A549 (cell line): ENCODE measurements around the gene FNDC3A. TPM values are rescaled to one million over a fixed set of nuclear protein-coding genes. Genes with fewer than 3 reads are reported as not detected.

Source experiments
- ATAC-seq, 2 experiments: fragments of 200-7000 bp in 1 of 2; fragments of >200 bp in 1 of 2; cut with Nextera tagmentation in 1 of 2; cut with Tn5 transposase in 1 of 2; 3 replicates each; pipeline versions ENCODE4 v1.8.0 to v1.9.1; 2018 to 2020; ENCODE audit warnings: mild to moderate bottlenecking in 1 of 2, moderate library complexity in 1 of 2
- CTCF ChIA-PET: fragments of 300-600 bp; sonication (Branson Sonifier 250); formaldehyde crosslinking; extraction: SDS; loops from one replicate; lab custom pipeline; 2021; ENCODE audit warnings: antibody characterized with exemption, inconsistent platforms; lab: Yijun Ruan, JAX
- POLR2A ChIA-PET: fragments of 350-600 bp; formaldehyde crosslinking; extraction: SDS; loops from one replicate; lab custom pipeline; 2021; ENCODE audit warnings: antibody characterized with exemption, inconsistent platforms; lab: Yijun Ruan, JAX
- DNase-seq, 2 experiments: peaks; one replicate each; pipeline versions ENCODE4 v3.0.0 to v3.0.0-alpha.2; 2011 to 2016; ENCODE audit warnings: low read depth in 1 of 2, low spot score in 1 of 2
- FAIRE-seq: peaks from 2 replicates; lab custom pipeline; 2011; peaks lifted over from hg19 to GRCh38; lab: Jason Lieb, UNC
- H3K27ac ChIP-seq, 2 experiments: fragments of >200 bp; sonication (Bioruptor Twin); formaldehyde crosslinking; 3 replicates each; pipeline ENCODE4 v1.5.1; 2016 to 2017
- H3K4me1 ChIP-seq: fragments of >200 bp; sonication (Bioruptor Twin); formaldehyde crosslinking; 3 replicates; pipeline ENCODE4 v1.6.1; 2016
- H3K4me2 ChIP-seq: fragments of >200 bp; sonication (Bioruptor Twin); formaldehyde crosslinking; 3 replicates; pipeline ENCODE4 v1.6.1; 2016
- H3K4me3 ChIP-seq: fragments of >200 bp; sonication (Bioruptor Twin); formaldehyde crosslinking; 3 replicates; pipeline ENCODE4 v1.5.1; 2016
- H3K9me3 ChIP-seq: fragments of >200 bp; sonication (Bioruptor Twin); formaldehyde crosslinking; 3 replicates; pipeline ENCODE4 v1.6.1; 2016
- ATOH8 ChIP-seq: fragments of 250-450 bp; sonication (Bioruptor Pico); IDR thresholded peaks from 2 replicates; pipeline ENCODE4 v1.5.0; 2020; ENCODE audit warnings: low read depth, mild to moderate bottlenecking, moderate library complexity
- CEBPB ChIP-seq, 2 experiments: fragments of >200 bp in 1 of 2; sonication (Bioruptor Twin) in 1 of 2; formaldehyde crosslinking in 1 of 2; IDR thresholded peaks; 2 replicates each; pipeline ENCODE4 v1.6.1; 2012 to 2016
- FOSL2 ChIP-seq, 2 experiments: fragments of 450-650 bp in 1 of 2; fragments of >200 bp in 1 of 2; sonication (Bioruptor Twin) in 1 of 2; formaldehyde crosslinking; IDR thresholded peaks; 2 replicates each; pipeline versions ENCODE4 v1.5.0 to v1.6.1; 2016 to 2020; ENCODE audit warnings: mild to moderate bottlenecking in 1 of 2, moderate library complexity in 1 of 2
- GATA3 ChIP-seq: IDR thresholded peaks from 2 replicates; pipeline ENCODE4 v1.6.1; 2012; ENCODE audit warnings: borderline replicate concordance
- HEYL ChIP-seq: fragments of 250-450 bp; sonication (Bioruptor Pico); IDR thresholded peaks from 2 replicates; pipeline ENCODE4 v1.8.0; 2021; ENCODE audit warnings: mild to moderate bottlenecking, moderate library complexity
- HOXB13 ChIP-seq: fragments of 250-450 bp; sonication (Bioruptor Pico); IDR thresholded peaks from 2 replicates; pipeline ENCODE4 v1.5.0; 2020; ENCODE audit warnings: low read depth, mild to moderate bottlenecking, moderate library complexity
- JUN ChIP-seq, 2 experiments: fragments of >200 bp; sonication (Bioruptor Twin); formaldehyde crosslinking; IDR thresholded peaks; 2 replicates in 1 of 2; 3 replicates in 1 of 2; pipeline ENCODE4 v1.6.1; 2016 to 2017
- KDM5A ChIP-seq: fragments of 200-600 bp; sonication (generic); IDR thresholded peaks from 2 replicates; pipeline ENCODE4 v1.6.1; 2016; ENCODE audit warnings: antibody characterized with exemption, mild to moderate bottlenecking
- MAZ ChIP-seq: fragments of 150-350 bp; IDR thresholded peaks from 2 replicates; pipeline ENCODE4 v1.6.1; 2014; ENCODE audit warnings: antibody characterized with exemption, low read depth, low read length, borderline replicate concordance
- MYC ChIP-seq: IDR thresholded peaks from 2 replicates; pipeline ENCODE4 v1.6.1; 2012; ENCODE audit warnings: mild to moderate bottlenecking, inconsistent platforms, low read length, improper control_type of control experiment, borderline replicate concordance
- NPAS2 ChIP-seq: fragments of 250-450 bp; sonication (Bioruptor Pico); IDR thresholded peaks from 2 replicates; pipeline ENCODE4 v1.8.0; 2022; ENCODE audit warnings: mild to moderate bottlenecking, moderate library complexity, borderline replicate concordance
- PHF8 ChIP-seq: fragments of 200-600 bp; sonication (generic); IDR thresholded peaks from 2 replicates; pipeline ENCODE4 v1.6.1; 2016; ENCODE audit warnings: low read depth, mild to moderate bottlenecking, antibody characterized with exemption, moderate library complexity, borderline replicate concordance
- POLR2A ChIP-seq: IDR thresholded peaks from 2 replicates; pipeline ENCODE4 v1.6.1; 2012; ENCODE audit warnings: mild to moderate bottlenecking, low read length
- REST ChIP-seq: fragments of 200-600 bp; sonication (generic); IDR thresholded peaks from 2 replicates; pipeline ENCODE4 v1.6.1; 2016; ENCODE audit warnings: antibody characterized with exemption, mild to moderate bottlenecking, moderate library complexity
- USF2 ChIP-seq: fragments of 450-650 bp; IDR thresholded peaks from 2 replicates; pipeline ENCODE4 v1.6.1; 2014; ENCODE audit warnings: antibody characterized with exemption
- WGBS: methylation state at CpG from one replicate; pipeline ENCODE4 v1.1.6; 2017; ENCODE audit errors: missing lambda C conversion rate; 5-methylcytosine and 5-hydroxymethylcytosine counted together
- polyA plus RNA-seq, 4 experiments: library from polyadenylated mRNA; depleted of rRNA in 3 of 4; stranded (reverse); fragments of >200 nt; fragmentation: RNase III in 1 of 4; extraction: RNeasy Plus Mini Kit Qiagen cat#74134 plus additional on column Dnase treatment in 1 of 4; gene quantifications; 2 replicates in 3 of 4; 3 replicates in 1 of 4; pipeline ENCODE4 v1.2.3, GENCODE V29; 2011 to 2017
- TF ChIP-seq, protein P1 (sequence below): IDR thresholded peaks from 2 replicates; pipeline ENCODE4 v1.6.1; 2012

The FNDC3A gene
- polyA plus RNA-seq, 2 of the 4 experiments (the other 2 are of a cell fraction) = 16.0 to 32.6 TPM

DNA sequence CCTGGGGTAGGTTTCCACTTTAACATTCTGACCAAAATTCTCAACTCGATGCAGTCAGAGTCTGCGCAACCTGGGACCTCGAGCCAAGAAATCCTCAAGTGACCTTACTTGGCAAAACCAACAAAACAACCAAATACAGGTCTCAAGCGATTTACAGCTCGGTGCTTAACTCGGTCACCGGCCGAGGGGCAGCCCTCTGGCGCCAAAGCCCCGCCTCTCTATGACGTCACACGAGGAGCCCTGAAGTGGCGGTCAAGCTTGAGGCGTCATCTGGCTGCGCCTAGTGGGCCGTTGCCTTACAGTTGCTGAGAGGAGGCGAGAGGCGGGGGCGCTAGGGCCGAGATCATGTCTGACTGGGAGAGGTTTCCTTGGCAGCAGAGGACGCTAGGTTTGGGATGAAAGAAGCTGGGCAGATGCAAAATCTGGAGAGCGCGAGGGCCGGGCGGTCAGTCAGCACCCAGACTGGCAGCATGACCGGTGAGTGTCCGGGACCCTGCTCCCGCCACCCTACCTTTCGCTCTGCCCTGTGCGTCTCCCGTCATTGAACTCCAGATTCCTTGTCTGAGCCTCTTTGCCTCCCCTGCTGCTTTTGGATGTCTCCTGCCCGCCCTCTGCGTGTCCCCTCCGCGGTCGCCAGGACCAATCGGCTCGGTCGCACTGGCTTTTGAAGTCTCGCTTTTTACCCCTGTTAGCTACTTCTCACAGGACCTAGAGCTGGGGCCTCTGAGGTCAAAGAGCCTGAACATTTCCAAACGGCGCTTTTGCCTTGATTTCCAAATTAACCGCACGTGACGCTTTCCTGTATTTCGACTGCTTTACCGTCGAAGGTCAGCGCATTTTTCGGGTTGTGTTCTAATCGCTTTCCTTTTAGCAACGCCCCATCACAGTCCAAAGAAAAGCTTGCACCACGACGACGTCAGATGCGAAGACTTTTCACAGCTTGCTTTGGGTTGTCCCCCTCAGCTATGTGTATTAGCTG lies 272.2 kb downstream of the FNDC3A start, which contains the start of gene CDADC1:
TSS of gene CDADC1 (plus strand) at position 283 of the 979 bp plus-strand sequence. CDS start at position 396, 113 bp downstream.
- peak; percentile 80 to 90 for DNase-seq
- Histone ChIP-seq H3K9me3 (no peaks in the 10 kb centered on the region), H3K27ac (peak within 1 kb of the TSS; percentile 75 to 91), H3K4me2 (peak within 1 kb of the TSS; percentile 97), H3K4me3 (peak within 1 kb of the TSS; percentile 82), H3K4me1 (0 out of 3 replicates have a peak, but pooled peaks cover 3% of the 10 kb centered on the region)
- ChIA-PET CTCF (interaction anchor here (0.5 to 1.9 kb wide), 9 partner anchors 9 to 1864 kb away, joined by 3 to 7 read pairs (median 4); no protein-coding TSS in a partner anchor), POLR2A (interaction anchor here (0.5 to 1.6 kb wide), 4 partner anchors 28 to 464 kb away, joined by 3 to 7 read pairs (median 5); partner anchors contain the start of genes CAB39L, MLNR and SETDB2)
- TF ChIP-seq JUN (IDR thresholded peaks at IDR 0.05) (peak in 1 of 2 experiments; percentile 57; a peak in 1 of 5 replicates), FOSL2 (IDR thresholded peaks at IDR 0.05) (no peak), FOSL2 (CRISPR knock-in tag; IDR thresholded peaks at IDR 0.05) (peak; percentile 49), REST (no peak), MYC (no peak), HOXB13 (CRISPR knock-in tag) (no peak), NPAS2 (CRISPR knock-in tag) (no peak), ATOH8 (CRISPR knock-in tag) (no peak), HEYL (CRISPR knock-in tag) (no peak), POLR2A (peak; percentile 69), CEBPB (IDR thresholded peaks at IDR 0.05) (no peak), PHF8 (peak; percentile 60; the same call in 1 of the 2 replicates), KDM5A (peak; percentile 52; the same call in 1 of the 2 replicates)
- TF ChIP-seq, protein P1, sequence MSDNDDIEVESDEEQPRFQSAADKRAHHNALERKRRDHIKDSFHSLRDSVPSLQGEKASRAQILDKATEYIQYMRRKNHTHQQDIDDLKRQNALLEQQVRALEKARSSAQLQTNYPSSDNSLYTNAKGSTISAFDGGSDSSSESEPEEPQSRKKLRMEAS = peak; percentile 6; the same call in 1 of the 2 replicates
- under 1% methylated on average over 48 of the region's 56 CpGs for WGBS
- FAIRE-seq = no peak
- ATAC-seq = peak; percentile 96

DNA sequence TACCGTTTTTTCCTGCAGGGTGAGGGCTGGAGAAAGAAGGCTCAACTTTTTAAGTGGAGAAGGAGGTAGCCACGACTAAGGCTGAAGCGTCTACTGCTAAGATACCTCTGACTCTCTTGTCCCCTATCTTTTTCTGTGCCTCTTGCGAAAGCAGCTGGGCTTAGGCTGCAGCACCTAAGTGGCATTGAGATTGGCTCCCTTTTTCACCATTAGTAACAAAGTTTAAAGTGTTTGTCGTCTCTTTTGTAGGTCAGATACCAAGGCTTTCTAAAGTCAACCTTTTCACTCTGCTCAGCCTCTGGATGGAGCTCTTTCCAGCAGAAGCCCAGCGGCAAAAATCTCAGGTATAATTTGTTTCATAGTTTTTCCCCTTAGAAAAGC lies 272.9 kb downstream of the FNDC3A start:
- no peak for TF ChIP-seq USF2
- TF ChIP-seq MAZ = no peak
- TF ChIP-seq GATA3 = no peak
- 6% methylated on average over 6 of the region's 6 CpGs for WGBS
- no peak for FAIRE-seq
- H3K4me2 ChIP-seq = peak overlapping the region; percentile 89
- peak overlapping the region; percentile 82 for H3K4me3 ChIP-seq
- CTCF ChIA-PET = interaction anchor here (0.5 to 1.9 kb wide), 7 partner anchors 10 to 1863 kb away, joined by 3 to 7 read pairs (median 4); no protein-coding TSS in a partner anchor
- POLR2A ChIA-PET = interaction anchor here (0.6 to 1.6 kb wide), 3 partner anchors 29 to 465 kb away, joined by 3 to 6 read pairs (median 4); partner anchors contain the start of genes CAB39L, MLNR and SETDB2
- 0 out of 3 replicates have a peak, but pooled peaks cover 3% of the 10 kb centered on the region for H3K4me1 ChIP-seq
- peak in 1 of 2 experiments; percentile 3 for DNase-seq
- peak; percentile 47 to 54; a peak in 4 of 6 replicates for ATAC-seq
- H3K27ac ChIP-seq = peak overlapping the region; percentile 75 to 91; a peak in 5 of 6 replicates
- no peaks in the 10 kb centered on the region for H3K9me3 ChIP-seq
